Activated CD4-positive, alpha-beta memory T cell treated with anti-CD3 and anti-CD28 coated beads for 36 hours (primary cell): ENCODE results near the gene POTEG. TPM values are rescaled to one million over a fixed set of nuclear protein-coding genes. Genes with fewer than 3 reads are reported as not detected.
"Not testable (repeated sequence)": the region's sequence is repeated elsewhere in the genome, so short reads cannot be mapped to it uniquely, and the experiment has no call there.

Experiments
- CTCF ChIA-PET: fragments of 350-600 bp; sonication (Branson Sonifier 250); formaldehyde crosslinking; loops from one replicate; lab custom pipeline; 2021; ENCODE audit warnings: antibody characterized with exemption, inconsistent platforms; lab: Charles Lee
- POLR2A ChIA-PET: fragments of 350-600 bp; sonication (Branson Sonifier 250); formaldehyde crosslinking; loops from one replicate; lab custom pipeline; 2021; ENCODE audit warnings: antibody characterized with exemption; lab: Charles Lee
- DNase-seq: peaks from one replicate; pipeline ENCODE4 v3.0.0-alpha.2; 2020
- H3K27ac Mint-ChIP-seq: one replicate; pipeline ENCODE4 v1.8.0; 2021; ENCODE audit warnings: mixed read lengths
- H3K27me3 Mint-ChIP-seq: one replicate; pipeline ENCODE4 v1.8.0; 2021; ENCODE audit warnings: mixed read lengths
- H3K36me3 Mint-ChIP-seq: one replicate; pipeline ENCODE4 v1.8.0; 2021; ENCODE audit warnings: mixed read lengths
- H3K4me1 Mint-ChIP-seq: one replicate; pipeline ENCODE4 v1.8.0; 2021; ENCODE audit warnings: low read depth, mixed read lengths
- H3K4me3 Mint-ChIP-seq: one replicate; pipeline ENCODE4 v1.8.0; 2021; ENCODE audit warnings: mild to moderate bottlenecking, mixed read lengths
- H3K9me3 Mint-ChIP-seq: one replicate; pipeline ENCODE4 v1.8.0; 2021; ENCODE audit warnings: mixed read lengths
- intact Hi-C: fragments of 100-400 bp; cut with micrococcal nuclease; formaldehyde crosslinking; loops from one replicate; pipeline ENCODE4 v1.15.1; 2023
- total RNA-seq, 2 experiments: library from RNA; stranded (reverse); gene quantifications; one replicate each; pipeline ENCODE4 v1.2.3, GENCODE V29; 2021

Gene POTEG
- total RNA-seq, 2 experiments from 2014 or later: not detected

GRCh38 chr14:19402097-19402496 lies 32.0 kb downstream of the POTEG start:
- H3K27ac Mint-ChIP-seq, H3K4me1 Mint-ChIP-seq, intact Hi-C loops, DNase-seq, POLR2A ChIA-PET, H3K9me3 Mint-ChIP-seq, H3K4me3 Mint-ChIP-seq, CTCF ChIA-PET, H3K36me3 Mint-ChIP-seq, H3K27me3 Mint-ChIP-seq: not testable (repeated sequence)

- H3K27me3 Mint-ChIP-seq, H3K36me3 Mint-ChIP-seq, POLR2A ChIA-PET, DNase-seq, H3K4me3 Mint-ChIP-seq, H3K9me3 Mint-ChIP-seq, CTCF ChIA-PET, H3K4me1 Mint-ChIP-seq, intact Hi-C loops, H3K27ac Mint-ChIP-seq: not testable (repeated sequence)
These were observed 39.4 kb downstream of the POTEG start for GRCh38 chr14:19394727-19395126.

GRCh38 chr14:19390230-19390629 lies 43.9 kb downstream of the POTEG start:
- H3K9me3 Mint-ChIP-seq, H3K4me3 Mint-ChIP-seq, POLR2A ChIA-PET, H3K27me3 Mint-ChIP-seq, CTCF ChIA-PET, DNase-seq, H3K4me1 Mint-ChIP-seq, H3K36me3 Mint-ChIP-seq, H3K27ac Mint-ChIP-seq, intact Hi-C loops: not testable (repeated sequence)

GRCh38 chr14:19388741-19389140 lies 45.4 kb downstream of the POTEG start:
- intact Hi-C loops, H3K27ac Mint-ChIP-seq, CTCF ChIA-PET, H3K4me1 Mint-ChIP-seq, H3K36me3 Mint-ChIP-seq, H3K4me3 Mint-ChIP-seq, H3K27me3 Mint-ChIP-seq, H3K9me3 Mint-ChIP-seq, POLR2A ChIA-PET, DNase-seq: not testable (repeated sequence)

GRCh38 chr14:19386996-19387395 lies 47.1 kb downstream of the POTEG start:
- H3K9me3 Mint-ChIP-seq, intact Hi-C loops, DNase-seq, H3K4me3 Mint-ChIP-seq, H3K36me3 Mint-ChIP-seq, POLR2A ChIA-PET, H3K27ac Mint-ChIP-seq, CTCF ChIA-PET, H3K27me3 Mint-ChIP-seq, H3K4me1 Mint-ChIP-seq: not testable (repeated sequence)

- POLR2A ChIA-PET, intact Hi-C loops, H3K36me3 Mint-ChIP-seq, H3K4me1 Mint-ChIP-seq, DNase-seq, H3K4me3 Mint-ChIP-seq, H3K9me3 Mint-ChIP-seq, H3K27me3 Mint-ChIP-seq, CTCF ChIA-PET, H3K27ac Mint-ChIP-seq: not testable (repeated sequence)
These were observed 47.8 kb downstream of the POTEG start for GRCh38 chr14:19386309-19386708.

- H3K36me3 Mint-ChIP-seq, DNase-seq, POLR2A ChIA-PET, intact Hi-C loops, H3K4me1 Mint-ChIP-seq, H3K4me3 Mint-ChIP-seq, H3K9me3 Mint-ChIP-seq, CTCF ChIA-PET, H3K27ac Mint-ChIP-seq, H3K27me3 Mint-ChIP-seq: not testable (repeated sequence)
These were observed 49.9 kb downstream of the POTEG start for GRCh38 chr14:19384088-19384781.

GRCh38 chr14:19383008-19383584 lies 51.0 kb downstream of the POTEG start:
- H3K36me3 Mint-ChIP-seq, H3K4me3 Mint-ChIP-seq, intact Hi-C loops, H3K9me3 Mint-ChIP-seq, POLR2A ChIA-PET, DNase-seq, H3K4me1 Mint-ChIP-seq, H3K27me3 Mint-ChIP-seq, H3K27ac Mint-ChIP-seq, CTCF ChIA-PET: not testable (repeated sequence)

GRCh38 chr14:19380137-19380536 lies 54.0 kb downstream of the POTEG start:
- intact Hi-C loops, POLR2A ChIA-PET, H3K27me3 Mint-ChIP-seq, CTCF ChIA-PET, H3K9me3 Mint-ChIP-seq, H3K36me3 Mint-ChIP-seq, DNase-seq, H3K27ac Mint-ChIP-seq, H3K4me1 Mint-ChIP-seq, H3K4me3 Mint-ChIP-seq: not testable (repeated sequence)

GRCh38 chr14:19374451-19374903 lies 59.7 kb downstream of the POTEG start:
- H3K4me1 Mint-ChIP-seq, H3K27ac Mint-ChIP-seq, H3K36me3 Mint-ChIP-seq, H3K9me3 Mint-ChIP-seq, H3K27me3 Mint-ChIP-seq, intact Hi-C loops, CTCF ChIA-PET, H3K4me3 Mint-ChIP-seq, POLR2A ChIA-PET, DNase-seq: not testable (repeated sequence)

- H3K27ac Mint-ChIP-seq, CTCF ChIA-PET, H3K9me3 Mint-ChIP-seq, H3K4me3 Mint-ChIP-seq, H3K36me3 Mint-ChIP-seq, POLR2A ChIA-PET, H3K4me1 Mint-ChIP-seq, H3K27me3 Mint-ChIP-seq, intact Hi-C loops, DNase-seq: not testable (repeated sequence)
These were observed 61.2 kb downstream of the POTEG start for GRCh38 chr14:19372813-19373500.

GRCh38 chr14:19371767-19372166 lies 62.4 kb downstream of the POTEG start:
- POLR2A ChIA-PET, DNase-seq, H3K36me3 Mint-ChIP-seq: not testable (repeated sequence)

GRCh38 chr14:19362803-19363202 lies 71.3 kb downstream of the POTEG start:
- H3K4me1 Mint-ChIP-seq, DNase-seq, H3K27ac Mint-ChIP-seq, CTCF ChIA-PET, POLR2A ChIA-PET, intact Hi-C loops, H3K9me3 Mint-ChIP-seq, H3K4me3 Mint-ChIP-seq, H3K36me3 Mint-ChIP-seq, H3K27me3 Mint-ChIP-seq: not testable (repeated sequence)

More at GRCh38 chr14:19371767-19372166, 62.4 kb downstream of the POTEG start:
- intact Hi-C loops, H3K27ac Mint-ChIP-seq, CTCF ChIA-PET, H3K9me3 Mint-ChIP-seq, H3K27me3 Mint-ChIP-seq, H3K4me1 Mint-ChIP-seq, H3K4me3 Mint-ChIP-seq: not testable (repeated sequence)
